GM21786 (cell line): Measurements from ENCODE around the gene LRRTM1.

Experiments
- ATAC-seq: cut with Tn5 transposase; IDR thresholded peaks from one replicate; pipeline ENCODE4 v1.9.1; 2021; ENCODE audit not compliant: unreplicated experiment

Gene LRRTM1

DNA sequence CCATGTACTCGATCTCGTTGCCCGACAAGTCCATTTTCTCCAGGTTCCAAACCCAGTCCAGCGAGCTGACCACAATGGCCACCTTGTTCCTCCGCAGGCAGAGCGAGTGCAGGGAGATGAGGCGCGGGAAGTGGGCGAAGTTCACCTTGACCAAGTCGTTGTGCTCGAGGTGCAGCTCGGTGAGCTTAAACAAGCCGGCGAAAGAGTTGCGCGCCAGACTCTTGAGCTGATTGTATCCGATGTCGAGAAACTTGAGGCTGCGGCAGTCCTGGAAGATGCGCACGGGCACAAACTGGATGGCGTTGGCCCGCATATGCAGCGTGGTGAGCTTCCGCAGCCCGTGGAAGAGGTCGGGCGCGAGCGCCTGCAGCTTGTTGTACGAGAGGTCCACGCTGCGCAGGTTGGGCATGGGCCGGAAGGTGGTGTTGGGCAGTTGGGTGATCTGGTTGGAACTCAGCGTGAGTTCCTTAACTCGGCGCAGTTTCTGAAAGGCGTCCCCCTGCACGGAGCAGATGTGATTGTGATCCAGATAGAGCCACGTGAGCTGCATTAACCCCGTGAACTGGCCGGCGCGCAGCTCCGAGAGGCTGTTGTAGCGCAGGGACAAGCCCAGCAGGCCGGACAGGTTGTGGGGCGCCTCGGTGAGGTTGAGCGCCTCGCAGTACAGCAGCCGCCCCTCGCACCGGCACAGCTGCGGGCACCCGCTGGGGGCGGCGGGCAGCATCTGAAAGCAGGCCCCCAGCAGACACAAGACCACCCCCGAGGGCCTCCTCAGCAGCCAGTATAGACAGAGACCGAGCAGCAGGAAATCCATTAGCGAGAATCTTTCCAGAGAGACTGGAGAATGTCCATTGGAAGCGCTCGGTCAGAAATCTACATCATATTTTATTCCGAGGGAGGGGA lies 1.3 kb downstream of the LRRTM1 start:
- no peak for ATAC-seq

DNA sequence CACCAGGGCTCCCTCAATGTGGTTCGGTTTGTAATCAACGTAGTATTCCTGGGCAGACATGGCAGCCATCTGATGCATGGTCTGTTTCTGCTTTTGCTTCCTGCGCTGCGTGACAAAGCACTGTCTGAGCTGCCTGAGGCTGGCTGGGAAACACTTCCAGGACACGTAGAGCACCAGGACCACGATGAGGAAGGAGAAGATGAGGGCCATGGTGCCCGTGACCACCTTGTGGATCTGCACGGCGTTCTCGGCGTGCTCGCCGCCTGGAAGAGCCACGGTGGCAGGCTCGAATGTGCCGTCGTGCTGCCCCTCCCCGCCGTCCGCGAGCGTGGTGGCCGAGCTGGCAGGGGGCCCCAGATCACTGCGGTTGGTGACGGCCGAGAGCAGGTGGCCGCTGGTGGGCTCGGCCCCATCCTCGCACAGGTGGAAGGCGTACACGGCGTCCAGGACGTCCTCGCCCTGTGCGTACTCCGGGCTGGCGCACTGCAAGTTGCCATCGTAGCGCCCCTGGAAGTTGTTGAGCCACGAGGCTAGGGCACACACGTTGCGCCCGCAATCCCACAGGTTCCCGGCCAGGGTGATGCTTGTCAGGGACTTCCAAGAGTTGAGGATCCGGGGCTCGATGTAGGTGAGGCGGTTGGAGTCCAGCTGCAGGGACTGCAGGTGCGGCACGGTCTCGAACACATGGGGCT lies 2.1 kb downstream of the LRRTM1 start:
- no peak for ATAC-seq

DNA sequence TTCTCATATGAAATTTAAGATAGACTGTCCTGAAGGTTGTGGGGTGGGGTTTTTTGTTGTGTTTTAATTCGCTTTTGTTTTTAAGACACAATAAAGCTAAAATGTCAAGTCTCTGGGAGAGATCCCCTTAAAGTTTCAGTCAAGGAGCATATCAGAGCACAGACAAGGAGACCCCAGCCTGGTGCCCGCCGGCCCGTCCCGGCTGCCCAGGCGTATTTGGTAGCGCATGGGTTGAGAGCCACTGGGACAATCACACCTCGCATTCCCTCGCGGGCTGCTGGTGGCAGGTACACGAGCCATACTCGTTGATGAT lies 2.6 kb downstream of the LRRTM1 start:
- ATAC-seq = no peak

DNA sequence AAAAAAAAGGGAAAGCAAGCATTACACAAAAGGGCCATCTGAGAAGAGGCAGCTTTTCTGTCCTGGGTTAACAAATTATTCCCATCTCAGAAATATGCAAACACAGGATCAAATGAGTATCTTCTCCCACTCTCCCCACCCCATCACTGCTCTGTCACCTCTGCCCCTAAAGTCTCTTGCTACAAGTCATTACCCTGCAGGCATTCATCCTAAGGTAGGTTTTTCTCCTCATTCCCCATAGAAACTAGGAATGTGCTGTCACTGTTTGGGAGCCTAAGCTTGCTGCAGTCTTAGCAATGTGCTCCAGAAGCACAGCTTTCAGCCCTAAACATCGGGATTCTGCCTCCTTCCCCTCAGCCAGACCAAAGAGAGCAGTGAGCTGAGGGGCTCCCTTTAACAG lies 3.6 kb downstream of the LRRTM1 start:
- ATAC-seq = no peak

DNA sequence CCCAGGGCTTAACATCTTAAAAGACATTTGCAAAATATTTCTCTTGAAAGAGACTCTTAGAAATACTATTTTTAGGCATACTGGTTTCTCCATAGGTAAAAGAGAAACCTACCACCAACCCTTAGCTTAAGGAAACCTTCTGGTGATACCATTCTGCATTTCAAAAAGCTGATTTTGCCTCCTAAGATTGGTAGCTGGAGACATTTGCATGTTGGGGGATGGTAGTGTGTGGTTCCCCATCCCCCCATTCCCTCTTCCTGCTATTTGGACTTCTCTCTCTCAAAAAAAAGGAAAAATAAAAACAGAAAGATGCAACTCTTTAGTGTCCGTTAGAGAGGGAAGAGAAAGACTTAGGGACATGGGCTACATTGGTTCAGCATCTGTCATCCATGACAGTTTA lies 4.2 kb downstream of the LRRTM1 start:
- no peak for ATAC-seq

DNA sequence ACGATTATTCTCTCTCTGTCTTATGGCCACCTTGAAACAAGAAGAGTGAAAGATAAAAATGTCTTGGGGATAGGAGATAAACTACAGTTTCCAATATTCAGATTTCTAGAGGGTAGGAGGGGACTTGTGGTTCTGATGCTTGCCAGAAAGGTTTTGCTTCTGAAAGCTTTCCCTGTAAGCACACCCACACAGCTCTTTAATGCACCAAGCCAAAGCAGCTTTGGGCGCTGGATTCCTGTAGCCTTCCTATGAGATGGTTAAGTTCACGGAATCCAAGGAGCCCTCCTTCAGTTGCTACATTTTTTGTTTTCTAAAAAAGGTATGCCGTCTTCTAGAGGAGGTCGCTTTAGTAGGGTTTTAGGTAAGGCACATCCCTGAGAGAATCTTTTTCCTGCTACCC lies 4.9 kb downstream of the LRRTM1 start:
- no peak for ATAC-seq

DNA sequence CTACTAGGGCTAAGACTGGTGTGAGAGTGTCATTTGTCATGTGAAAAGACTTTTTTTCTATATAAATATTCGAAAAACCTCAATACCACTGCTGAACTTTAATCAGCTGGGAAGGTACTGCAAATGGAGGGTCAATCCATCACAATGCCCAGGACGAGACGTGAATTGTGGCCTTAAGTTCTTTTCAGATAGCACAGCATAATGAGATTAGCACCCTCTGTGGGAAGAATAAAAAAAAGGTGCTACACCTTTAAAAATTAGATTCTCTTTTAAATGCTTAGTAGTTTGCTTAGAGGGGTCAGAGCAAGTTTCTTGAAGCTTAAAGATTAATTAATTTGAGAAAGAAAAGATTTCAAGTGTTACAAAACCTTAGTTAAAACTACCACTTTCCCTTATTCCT lies 5.6 kb downstream of the LRRTM1 start:
- no peak for ATAC-seq

DNA sequence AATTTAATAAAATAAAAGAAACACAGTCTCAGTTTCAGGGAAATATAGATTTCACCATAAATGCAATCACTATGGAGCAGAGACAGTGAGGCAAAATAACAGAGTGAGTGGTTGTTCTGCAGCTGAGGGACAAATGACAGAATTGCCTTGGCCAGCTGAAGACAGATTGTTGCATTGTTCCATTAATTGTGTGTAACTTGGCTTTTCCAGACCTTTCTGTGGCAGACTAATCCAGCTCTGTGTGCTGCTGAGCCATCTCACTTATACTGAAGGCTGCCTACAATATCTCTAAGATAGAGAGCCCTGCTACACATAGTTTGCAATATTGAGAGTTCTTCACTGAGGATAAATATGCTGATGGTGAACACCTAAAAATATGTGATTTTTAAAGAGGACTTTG lies 11.5 kb downstream of the LRRTM1 start:
- no peak for ATAC-seq

DNA sequence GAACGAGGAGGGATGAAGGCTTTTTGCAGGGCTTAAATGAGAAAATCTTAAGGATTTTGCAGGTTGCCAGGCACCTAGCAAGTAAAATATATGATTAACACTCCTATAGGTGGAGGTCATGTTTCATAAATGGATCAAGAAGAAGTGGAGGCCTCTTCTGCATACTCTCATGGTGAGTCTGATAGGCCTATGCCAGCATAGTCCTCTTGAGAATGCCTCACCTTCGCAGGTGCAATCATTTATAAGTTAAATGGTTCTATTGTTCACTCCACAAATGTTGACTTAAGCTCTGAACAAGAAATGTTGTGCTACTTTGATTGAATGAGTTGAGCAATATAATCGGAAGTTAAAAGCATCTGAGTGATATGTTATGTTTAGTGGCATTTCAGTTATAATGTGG lies 12.1 kb downstream of the LRRTM1 start:
- no peak for ATAC-seq

DNA sequence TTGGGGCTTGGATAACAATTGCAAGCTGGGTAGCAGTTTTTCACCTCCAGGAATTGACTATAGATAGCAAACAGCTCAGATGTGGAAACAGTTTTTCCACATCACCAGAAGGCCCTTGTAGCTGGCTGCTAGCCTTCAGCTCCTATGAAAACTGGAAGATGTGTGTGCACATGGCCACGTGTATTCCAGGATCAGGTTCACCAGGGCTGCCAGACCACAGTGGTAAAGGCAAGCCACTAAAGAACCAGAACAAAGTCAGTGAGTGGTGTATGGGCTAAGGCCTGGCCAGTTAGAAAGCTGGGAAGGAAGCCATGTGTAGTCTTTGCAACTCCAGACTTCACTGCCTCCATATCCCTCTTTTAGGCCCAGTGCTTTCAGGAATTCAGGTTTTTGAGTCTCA lies 12.9 kb downstream of the LRRTM1 start:
- ATAC-seq = no peak

DNA sequence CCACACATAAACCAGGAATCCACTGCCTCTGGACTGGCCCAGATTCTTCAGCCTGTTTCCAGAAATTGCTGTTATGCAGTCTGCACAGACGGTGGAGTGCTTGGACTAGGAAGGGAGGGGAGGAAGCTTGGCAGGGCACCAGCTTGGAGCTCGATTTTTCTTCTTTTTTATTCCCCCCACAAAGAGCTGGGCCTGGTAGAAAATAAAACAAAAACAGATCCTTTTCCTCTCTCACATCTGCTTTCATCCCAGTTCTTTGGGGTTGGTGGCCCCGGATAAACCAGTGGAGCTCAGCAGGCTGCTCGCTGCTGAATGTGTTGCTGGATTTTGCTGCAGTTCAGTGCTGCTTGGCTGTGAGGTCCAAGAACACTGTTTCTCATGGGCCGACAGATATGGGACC lies 16.0 kb downstream of the LRRTM1 start:
- no peak for ATAC-seq

DNA sequence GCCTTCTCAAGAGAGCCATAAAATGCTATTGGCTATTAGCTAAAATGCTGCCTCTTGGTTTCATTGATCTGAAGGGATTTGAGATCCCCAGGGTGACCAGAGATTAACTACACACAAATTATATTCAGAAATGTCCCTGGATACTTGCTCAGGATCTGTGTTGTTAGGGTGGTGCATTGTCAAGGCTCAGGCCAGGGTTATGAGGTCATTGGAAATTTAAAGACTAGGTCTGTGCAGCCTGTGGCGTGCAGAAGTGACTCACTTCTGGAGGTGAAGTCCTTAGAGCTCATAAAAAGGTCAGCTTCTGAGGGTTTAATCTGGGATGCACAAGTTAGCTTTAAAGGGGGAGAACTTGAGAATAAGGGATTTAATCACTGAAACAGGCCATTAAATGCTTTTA lies 23.5 kb downstream of the LRRTM1 start:
- ATAC-seq = no peak

DNA sequence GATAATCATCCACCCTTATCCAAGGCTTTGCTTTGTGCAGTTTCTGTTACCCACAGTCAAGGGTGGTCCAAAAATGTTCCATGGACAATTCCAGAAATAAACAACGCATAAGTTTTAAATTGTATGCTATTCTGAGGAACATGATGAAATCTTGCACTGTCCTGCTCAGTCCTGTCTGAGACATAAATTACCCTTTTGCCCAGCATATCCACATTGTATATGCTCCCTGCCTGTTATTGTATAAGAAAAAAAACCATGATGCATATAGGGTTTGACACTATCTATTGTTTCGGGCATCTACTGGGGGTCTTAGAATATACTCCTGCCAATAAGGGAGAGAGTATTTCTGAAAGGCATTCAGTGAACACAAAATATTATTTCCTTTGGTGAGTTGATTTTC lies 24.0 kb downstream of the LRRTM1 start:
- no peak for ATAC-seq

DNA sequence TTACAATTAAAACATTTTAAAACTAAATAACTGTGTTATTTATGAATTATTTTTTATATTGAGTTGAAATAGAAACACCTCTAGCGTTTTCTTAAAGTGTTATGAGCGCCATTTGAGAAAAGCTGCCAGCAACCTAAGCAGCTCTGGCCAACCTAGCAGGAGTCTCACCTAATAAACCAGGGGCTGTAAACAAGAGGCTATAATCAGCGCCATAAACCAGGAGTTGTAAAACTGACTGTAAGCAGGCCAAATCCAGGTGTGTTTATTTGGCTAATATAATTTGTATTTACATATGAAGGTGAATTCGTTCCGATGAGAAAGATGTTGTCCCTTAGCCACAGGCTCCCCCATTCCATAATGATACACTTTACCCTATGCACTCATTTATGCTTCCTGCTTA lies 34.7 kb downstream of the LRRTM1 start:
- ATAC-seq = no peak

DNA sequence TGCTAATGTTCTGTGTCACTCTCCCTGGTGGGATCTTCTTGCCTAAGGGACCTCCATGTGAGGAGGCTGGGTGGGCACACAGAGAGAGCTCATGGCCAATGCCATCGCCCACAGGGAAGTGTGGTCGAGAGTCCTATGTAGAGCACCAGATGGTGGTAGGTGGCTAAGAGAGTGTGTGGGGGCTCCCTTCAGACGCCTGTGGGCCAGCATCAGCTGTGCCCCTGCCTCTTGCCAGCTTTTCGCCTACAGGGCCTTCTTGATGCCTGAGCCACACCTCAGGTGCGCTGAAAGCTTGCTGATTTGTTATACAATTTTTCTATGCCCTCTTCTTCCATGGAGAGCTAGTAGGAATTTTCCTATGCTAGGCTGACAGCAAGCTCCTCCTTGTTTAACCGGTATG lies 38.3 kb downstream of the LRRTM1 start:
- ATAC-seq = no peak

DNA sequence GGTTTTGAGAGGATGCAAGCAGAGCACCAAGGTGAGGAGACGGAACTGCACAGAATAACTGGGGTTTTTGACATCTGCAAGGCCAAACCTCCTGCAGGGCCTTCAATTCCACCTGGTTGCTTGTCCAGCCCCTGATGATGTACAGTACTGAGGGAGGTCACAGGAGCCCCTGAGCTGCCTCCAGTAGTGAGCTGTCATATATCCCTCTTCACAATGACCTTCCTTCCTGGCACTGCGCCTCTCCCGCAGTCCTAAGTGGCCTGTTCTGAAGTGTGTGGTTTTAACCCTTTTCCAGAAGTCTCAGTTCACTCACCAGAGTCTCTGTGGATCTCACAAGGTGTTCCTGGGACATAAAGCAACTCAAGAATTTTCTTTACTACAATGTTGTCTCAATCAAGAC lies 45.3 kb downstream of the LRRTM1 start:
- ATAC-seq = no peak

DNA sequence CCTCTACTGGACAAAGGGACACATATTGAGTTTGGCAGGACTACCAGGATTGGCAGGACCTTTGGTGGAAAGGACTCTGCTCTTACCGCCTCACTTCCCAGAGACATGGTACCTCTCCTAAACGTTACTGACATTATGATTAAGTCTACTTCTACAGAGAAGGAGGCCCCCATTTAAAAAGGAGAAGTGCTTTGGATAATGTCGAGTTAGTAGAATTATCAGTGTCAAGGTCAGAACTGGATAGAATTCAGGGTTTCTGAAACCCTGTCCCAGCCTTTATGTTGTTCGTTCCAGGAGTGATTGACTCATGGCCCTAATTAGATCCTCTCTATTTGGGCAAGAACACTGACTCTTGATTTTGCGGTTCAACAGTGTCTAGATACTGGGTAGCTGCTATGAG lies 45.8 kb downstream of the LRRTM1 start:
- no peak for ATAC-seq

DNA sequence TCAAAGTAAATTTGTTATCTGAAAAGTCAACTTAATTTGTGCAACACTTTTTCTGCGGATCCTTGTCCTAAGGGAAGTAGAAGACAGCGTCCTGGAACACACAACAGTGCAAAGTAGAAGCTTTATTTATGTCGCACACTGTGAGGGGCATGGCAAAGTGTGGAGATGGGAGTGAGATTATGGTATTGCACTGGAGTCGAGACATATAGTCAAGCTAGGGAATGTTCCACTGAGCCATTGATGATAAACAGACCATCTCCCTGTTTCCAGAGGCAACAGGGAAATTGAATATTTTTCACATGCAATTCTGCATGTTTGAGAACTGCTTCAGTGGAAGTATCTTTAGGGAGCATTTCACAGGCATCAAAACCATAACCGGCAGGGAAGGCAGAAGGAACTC lies 46.2 kb downstream of the LRRTM1 start:
- no peak for ATAC-seq

DNA sequence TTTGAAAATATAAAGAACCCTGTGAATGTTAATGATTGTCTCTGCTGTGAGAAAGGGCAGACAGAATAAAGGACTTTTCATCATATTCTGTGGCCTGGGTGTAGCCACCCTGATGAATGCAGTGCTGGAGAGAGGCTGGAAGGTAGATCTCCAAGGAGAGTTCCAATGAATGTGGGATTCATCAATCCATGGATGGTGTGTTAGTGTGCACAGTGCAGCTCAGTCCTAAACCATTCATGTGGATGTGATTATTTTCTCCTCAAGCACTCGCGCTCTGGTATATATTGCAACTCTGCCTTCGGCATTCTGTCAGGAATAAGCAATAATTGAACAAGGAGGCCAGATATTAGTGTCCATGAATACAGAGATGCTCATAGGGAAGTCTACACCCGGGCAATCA lies 47.1 kb downstream of the LRRTM1 start:
- ATAC-seq = no peak

DNA sequence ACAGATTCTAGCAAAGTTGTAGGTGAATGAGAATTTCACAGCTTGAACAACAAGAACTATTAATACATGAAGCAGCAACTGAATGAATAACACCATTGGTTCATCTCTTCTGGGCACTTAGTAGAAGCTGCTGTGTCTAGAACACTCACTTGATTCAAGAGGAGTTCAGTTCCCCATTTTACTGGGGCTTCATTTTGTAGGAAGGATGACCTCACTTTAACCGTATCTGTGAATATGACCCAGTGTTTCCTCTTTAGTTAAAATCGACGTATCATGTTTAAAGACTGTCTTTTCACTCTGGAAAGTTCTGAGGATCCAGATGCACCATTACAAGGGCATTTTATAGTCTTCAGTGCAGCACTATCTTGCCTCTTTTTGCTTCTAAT lies 47.8 kb downstream of the LRRTM1 start:
- ATAC-seq = no peak

DNA sequence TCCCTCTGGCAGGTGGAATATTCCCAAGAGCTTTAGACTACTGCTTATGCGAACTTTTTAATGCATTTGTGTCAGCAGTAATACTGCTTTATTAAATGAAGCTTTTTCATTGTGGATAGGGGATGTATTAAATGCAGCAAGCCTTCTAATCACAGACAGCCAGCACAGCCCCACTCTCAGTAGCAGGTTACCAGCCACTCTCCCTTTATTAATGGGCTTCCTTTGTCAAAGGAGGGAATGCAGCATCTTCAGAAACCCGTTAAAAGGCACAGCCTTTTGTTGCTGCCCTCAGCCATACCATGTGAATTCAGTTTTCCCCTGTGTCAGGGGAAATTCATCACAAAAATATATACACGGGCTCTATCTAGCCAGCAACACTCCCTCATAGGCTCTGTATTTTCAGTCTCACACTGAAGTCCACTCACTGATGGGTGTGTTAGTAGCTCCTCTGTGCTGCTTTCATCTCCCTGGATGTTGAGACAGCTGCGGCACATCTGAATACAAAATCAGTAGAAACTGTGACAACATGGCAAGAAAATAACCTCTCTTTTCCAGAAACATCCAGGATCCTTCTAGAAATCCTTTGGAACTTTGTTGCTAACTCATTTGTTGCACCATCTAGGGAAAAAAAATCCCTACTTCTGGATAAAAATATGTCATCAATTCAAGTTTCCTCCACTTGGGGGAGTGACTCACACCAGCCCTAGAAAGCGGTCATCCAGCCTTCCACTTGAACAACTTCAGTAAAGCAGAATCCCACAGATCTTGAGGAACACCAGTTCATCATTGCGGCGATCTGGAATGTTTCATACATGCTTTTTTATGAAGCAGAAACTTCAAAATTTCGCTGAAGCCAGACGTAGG lies 48.4 kb downstream of the LRRTM1 start:
- no peak for ATAC-seq
